Muscle layer of duodenum (tissue), 2 donors: ENCODE measurements around the gene CHRDL1.
"Not testable (repeated sequence)": the region's sequence is repeated elsewhere in the genome, so short reads cannot be mapped to it uniquely, and the experiment has no call there.

Experiments used
- H3K27ac ChIP-seq: one replicate; pipeline ENCODE4 v1.7.0; 2013; ENCODE audit warnings: mild to moderate bottlenecking, low read length
- H3K27me3 ChIP-seq: one replicate; pipeline ENCODE4 v1.7.0; 2013; ENCODE audit warnings: low read depth, mild to moderate bottlenecking, control low read depth, low read length
- H3K36me3 ChIP-seq, 2 donors: one replicate each; pipeline ENCODE4 v1.7.0; 2013; ENCODE audit warnings: low read length in 2 of 2, control low read depth in 1 of 2, mild to moderate bottlenecking in 1 of 2; ENCODE audit not compliant: insufficient read depth in 2 of 2, control insufficient read depth in 1 of 2
- H3K4me1 ChIP-seq, 2 donors: one replicate each; pipeline ENCODE4 v1.7.0; 2013; ENCODE audit warnings: low read length in 2 of 2, mild to moderate bottlenecking in 2 of 2, control low read depth in 1 of 2, moderate library complexity in 1 of 2; ENCODE audit not compliant: insufficient read depth in 2 of 2, control insufficient read depth in 1 of 2
- H3K4me3 ChIP-seq, 2 donors: one replicate each; pipeline ENCODE4 v1.7.0; 2013; ENCODE audit warnings: low read length in 2 of 2, low read depth in 1 of 2, mild to moderate bottlenecking in 1 of 2
- H3K9me3 ChIP-seq, 2 donors: one replicate each; pipeline ENCODE4 v1.7.0; 2013; ENCODE audit warnings: low read length in 2 of 2, control low read depth in 1 of 2, mild to moderate bottlenecking in 1 of 2; ENCODE audit not compliant: control insufficient read depth in 1 of 2
- donor health status: healthy.

CHRDL1 gene, protein sequence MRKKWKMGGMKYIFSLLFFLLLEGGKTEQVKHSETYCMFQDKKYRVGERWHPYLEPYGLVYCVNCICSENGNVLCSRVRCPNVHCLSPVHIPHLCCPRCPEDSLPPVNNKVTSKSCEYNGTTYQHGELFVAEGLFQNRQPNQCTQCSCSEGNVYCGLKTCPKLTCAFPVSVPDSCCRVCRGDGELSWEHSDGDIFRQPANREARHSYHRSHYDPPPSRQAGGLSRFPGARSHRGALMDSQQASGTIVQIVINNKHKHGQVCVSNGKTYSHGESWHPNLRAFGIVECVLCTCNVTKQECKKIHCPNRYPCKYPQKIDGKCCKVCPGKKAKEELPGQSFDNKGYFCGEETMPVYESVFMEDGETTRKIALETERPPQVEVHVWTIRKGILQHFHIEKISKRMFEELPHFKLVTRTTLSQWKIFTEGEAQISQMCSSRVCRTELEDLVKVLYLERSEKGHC

DNA sequence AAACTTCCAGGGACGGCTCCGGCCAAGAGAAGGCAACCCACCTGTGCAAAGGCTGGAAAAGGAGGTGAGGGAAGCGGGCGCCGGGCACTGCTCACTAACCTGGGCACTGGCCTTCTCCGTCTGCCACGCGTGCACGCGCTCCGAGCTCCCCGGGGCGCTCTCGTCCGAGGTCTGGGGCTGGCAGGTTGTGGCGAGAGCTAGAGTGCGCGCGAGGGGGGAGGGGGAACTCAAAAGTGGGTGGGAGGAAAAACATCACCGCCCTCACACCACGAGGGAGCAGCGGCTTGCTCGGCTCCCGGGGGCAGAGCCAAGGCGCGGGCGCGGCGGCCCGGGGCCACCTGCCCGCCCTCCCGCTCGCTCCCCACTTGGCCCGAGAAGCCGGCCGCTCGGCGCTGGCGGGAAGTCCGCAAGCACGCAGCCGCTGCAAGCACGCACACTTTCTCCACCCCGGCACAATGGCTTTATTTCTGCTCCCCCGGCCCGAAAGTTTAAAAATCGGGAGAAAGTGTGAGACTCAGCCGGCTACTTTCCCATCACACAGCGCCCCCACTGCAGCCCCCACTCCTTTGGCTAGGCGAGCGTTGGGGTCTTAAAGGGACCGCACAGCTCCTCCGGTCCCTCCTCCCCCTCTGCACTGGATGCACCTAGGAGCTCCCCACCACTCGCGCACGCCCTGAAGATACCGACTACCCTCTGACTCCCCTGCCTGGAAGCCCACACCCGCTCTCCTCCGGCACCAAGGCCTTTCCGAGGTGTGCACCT, at the start of gene CHRDL1:
Gene CHRDL1, minus strand, starts transcription at position 173 of the 762 bp plus-strand sequence. CDS start 3,636 bp downstream, outside the sequence.
- Histone ChIP-seq H3K4me1 (peaks cover 0 to 7% of the 10 kb centered on the region in 2 donors), H3K27me3 (no peaks in the 10 kb centered on the region), H3K27ac (peak within 1 kb of the TSS; percentile 29), H3K36me3 (no peaks in the 10 kb centered on the region), H3K9me3 (no peaks in the 10 kb centered on the region), H3K4me3 (peak within 1 kb of the TSS; percentile 42 to 60)

DNA sequence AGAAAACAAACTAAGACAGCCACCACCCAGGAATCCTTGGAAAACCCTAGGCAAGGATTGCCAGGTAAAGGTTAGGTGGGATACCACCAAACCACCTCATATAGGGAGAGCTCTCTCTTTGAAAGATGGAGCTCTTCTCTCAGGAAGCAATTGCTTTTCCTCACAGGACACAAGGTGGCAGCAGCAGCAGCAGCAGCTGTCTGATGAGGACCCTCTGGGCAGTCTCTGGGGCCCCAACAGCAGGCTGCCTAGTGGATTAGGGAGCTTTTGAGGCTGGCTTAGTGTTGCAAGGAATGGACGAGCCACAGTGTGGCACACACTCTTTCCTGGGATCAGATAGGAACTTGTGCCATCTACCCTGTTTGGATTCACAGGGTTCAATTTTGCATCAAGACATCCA, 41.4 kb upstream of the CHRDL1 start:
- Histone ChIP-seq H3K27ac (no peak overlapping the region), H3K36me3 (no peaks in the 10 kb centered on the region), H3K4me3 (no peak overlapping the region), H3K27me3 (no peaks in the 10 kb centered on the region), H3K9me3 (no peaks in the 10 kb centered on the region), H3K4me1 (no peaks in the 10 kb centered on the region)

DNA sequence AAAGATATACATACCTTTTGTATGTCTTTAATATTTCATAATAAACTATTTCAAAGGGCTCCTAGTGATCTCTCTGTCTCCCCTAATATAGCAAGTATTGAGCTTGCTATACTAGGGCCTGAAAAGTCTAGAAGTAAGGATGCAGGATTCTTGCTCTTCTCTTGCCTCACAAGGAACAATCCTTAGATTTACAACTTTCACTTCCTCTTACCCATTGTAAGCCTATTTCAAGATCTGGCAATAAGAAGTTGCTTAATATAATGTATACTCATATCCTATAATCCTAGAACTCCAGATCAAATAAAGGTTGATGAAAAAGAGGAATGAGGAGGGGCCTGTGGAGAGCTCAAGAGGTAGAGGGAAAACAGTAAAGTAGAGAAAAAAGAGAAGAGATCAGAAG, 40.8 kb upstream of the CHRDL1 start:
- H3K4me3 ChIP-seq = no peak overlapping the region
- H3K27ac ChIP-seq = no peak overlapping the region
- no peaks in the 10 kb centered on the region for H3K4me1 ChIP-seq
- no peaks in the 10 kb centered on the region for H3K36me3 ChIP-seq
- H3K27me3 ChIP-seq = no peaks in the 10 kb centered on the region
- no peaks in the 10 kb centered on the region for H3K9me3 ChIP-seq

DNA sequence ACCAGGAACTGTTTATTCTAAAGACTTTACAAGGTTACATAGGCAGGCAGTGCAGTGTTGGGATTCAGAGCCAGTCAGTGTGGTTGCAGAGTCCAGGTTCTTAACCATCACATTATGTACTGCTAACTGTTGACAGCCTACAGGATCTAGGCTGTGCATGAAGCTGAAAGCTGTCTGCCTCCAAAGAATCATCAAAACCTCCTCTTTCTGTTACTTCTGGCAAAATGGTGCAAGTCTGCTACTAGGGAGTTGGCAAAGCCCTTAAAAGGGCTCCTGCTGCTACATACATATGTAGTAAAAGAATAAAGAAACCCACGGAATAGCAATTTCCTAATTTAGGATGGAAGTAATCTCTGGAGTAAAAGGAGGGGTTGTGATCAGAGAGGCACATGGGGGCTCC, 40.4 kb upstream of the CHRDL1 start:
- Histone ChIP-seq H3K27ac (no peak overlapping the region), H3K4me3 (no peak overlapping the region), H3K27me3 (no peaks in the 10 kb centered on the region), H3K4me1 (no peaks in the 10 kb centered on the region), H3K9me3 (no peaks in the 10 kb centered on the region), H3K36me3 (no peaks in the 10 kb centered on the region)

DNA sequence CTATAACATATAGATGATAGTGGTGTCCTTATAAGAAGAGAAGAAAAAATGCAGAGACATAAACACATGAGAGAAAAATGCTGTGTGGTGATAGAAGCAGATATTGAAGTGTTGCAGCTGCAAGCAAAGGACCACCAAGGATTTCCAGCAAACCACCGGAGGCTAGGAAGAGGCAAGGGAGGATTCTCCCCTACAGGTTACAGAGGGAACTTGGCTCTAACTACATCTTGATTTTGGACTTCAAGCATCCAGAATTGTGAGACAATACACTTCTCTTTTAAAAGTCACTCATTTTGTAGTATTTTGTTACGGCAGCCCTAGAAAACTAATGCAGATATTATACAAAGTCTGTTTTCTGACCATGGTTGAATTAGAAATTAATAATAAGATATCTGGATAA, 30.4 kb upstream of the CHRDL1 start:
- H3K36me3 ChIP-seq = no peaks in the 10 kb centered on the region
- H3K4me1 ChIP-seq = no peaks in the 10 kb centered on the region
- H3K9me3 ChIP-seq = no peaks in the 10 kb centered on the region
- H3K4me3 ChIP-seq = no peak overlapping the region
- no peaks in the 10 kb centered on the region for H3K27me3 ChIP-seq
- no peak overlapping the region for H3K27ac ChIP-seq

DNA sequence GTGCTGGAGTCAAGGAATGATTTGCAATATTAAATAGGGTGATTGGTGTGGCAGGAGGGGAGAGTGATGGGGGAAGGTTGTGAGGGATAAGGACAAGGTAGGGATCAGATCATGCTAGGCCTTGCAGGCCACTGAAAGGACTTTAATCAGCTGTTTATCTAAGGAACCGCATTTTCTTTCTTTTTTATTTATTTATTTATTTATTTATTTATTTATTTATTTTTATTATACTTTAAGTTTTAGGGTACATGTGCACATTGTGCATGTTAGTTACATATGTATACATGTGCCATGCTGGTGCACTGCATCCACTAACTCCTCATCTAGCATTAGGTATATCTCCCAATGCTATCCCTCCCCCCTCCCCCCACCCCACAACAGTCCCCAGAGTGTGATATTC, 20.9 kb upstream of the CHRDL1 start:
- H3K27me3 ChIP-seq, H3K4me1 ChIP-seq, H3K9me3 ChIP-seq, H3K36me3 ChIP-seq, H3K4me3 ChIP-seq, H3K27ac ChIP-seq: not testable (repeated sequence)

DNA sequence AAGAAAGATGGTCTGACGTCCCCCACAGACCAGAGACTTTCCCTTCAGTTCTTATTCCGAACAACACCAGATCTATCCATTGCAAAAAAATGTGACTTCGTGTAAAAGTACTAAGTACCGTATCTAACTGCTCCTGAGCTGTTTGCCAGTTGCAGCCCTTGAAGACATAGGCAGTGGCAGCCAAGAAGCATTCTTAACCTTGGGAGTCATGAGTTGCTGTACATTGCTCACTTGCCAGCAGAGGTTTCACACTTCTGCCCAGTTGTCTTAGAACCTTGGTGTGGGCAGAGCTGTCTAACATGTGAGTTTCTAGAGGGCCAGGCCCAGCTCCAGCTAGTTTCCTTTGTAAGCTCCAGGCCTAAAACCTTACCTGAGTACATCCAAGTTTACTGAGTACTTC, 10.5 kb upstream of the CHRDL1 start:
- H3K27me3 ChIP-seq = no peaks in the 10 kb centered on the region
- no peaks in the 10 kb centered on the region for H3K4me1 ChIP-seq
- no peaks in the 10 kb centered on the region for H3K36me3 ChIP-seq
- no peak overlapping the region for H3K27ac ChIP-seq
- no peak overlapping the region for H3K4me3 ChIP-seq
- H3K9me3 ChIP-seq = no peaks in the 10 kb centered on the region

DNA sequence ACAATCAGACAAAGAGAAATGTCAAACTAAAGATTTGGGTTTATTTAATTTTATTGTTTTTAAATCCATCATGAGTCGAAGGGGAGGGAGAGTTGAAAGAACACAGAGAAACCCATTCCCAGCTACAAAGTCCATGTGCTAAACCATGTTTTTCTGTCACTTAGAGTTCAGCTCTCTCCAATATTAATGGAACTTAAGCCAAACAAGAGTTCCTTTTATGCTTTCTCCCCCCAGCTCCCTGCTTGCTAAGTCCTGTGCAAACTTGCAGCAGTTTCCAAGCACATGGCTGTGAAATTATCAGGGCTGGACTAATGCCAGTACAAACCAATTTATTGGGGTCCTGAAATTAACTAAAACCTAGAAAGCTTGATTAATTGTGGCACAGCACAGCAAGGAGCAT, 9.7 kb upstream of the CHRDL1 start:
- H3K9me3 ChIP-seq = no peaks in the 10 kb centered on the region
- no peak overlapping the region for H3K4me3 ChIP-seq
- no peaks in the 10 kb centered on the region for H3K4me1 ChIP-seq
- H3K36me3 ChIP-seq = no peaks in the 10 kb centered on the region
- no peaks in the 10 kb centered on the region for H3K27me3 ChIP-seq
- no peak overlapping the region for H3K27ac ChIP-seq

DNA sequence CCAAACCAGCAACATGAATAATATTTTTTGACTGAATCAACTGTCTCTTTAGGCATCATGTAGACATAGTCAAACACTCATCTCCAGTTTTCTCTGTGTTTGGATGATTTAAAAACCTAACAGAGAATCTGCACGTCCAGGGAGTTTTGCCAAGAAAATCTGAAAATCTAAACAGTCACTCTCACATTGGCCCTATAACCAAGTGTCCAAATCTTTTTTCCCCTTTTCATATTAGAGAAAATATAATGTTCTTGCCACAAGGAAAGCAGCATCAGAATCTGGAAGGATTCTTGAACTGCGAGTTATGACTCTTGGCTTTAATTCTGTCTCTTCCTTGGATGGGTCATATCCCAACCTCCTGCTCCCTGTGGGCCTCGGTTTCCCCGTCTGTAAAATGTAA, 8.8 kb upstream of the CHRDL1 start:
- Histone ChIP-seq H3K4me1 (no peaks in the 10 kb centered on the region), H3K4me3 (no peak overlapping the region), H3K27me3 (no peaks in the 10 kb centered on the region), H3K9me3 (no peaks in the 10 kb centered on the region), H3K36me3 (no peaks in the 10 kb centered on the region), H3K27ac (no peak overlapping the region)

DNA sequence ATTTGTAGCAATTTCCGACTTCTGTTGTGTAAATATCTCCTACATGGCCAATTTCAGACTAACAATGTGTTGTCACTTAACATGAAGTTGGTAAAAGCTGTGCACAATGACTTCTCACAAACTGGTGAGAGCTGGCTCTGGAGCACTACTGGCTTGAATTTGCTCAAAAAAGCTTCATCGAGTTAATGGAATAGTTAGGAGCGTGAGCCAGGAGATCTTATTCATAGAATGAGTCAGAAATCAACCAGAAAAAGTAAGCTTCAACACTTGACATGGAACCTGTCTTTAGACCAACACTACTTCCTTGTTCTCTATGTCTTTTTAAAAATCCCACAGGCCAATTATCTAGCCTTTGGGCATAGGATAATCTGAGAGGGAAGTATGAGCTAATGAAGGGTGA, 7.9 kb upstream of the CHRDL1 start:
- H3K4me1 ChIP-seq = no peaks in the 10 kb centered on the region
- H3K27ac ChIP-seq = no peak overlapping the region
- no peaks in the 10 kb centered on the region for H3K27me3 ChIP-seq

DNA sequence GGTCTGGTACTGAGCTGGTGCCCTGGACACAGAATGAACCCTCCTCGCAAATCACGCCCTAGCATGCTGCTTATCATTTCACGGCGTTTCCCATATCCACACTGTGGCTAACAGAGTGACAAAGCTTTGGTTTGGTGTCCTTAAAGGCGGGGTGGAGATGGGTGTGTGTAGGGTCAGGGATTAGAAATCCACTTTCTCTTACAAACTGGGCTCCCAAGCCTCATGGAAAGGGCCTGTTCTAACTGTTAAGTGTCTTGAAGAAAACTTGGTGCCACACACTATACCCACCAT, 735 bp upstream of the CHRDL1 start:
- H3K27me3 ChIP-seq = no peaks in the 10 kb centered on the region
- peak overlapping the region in 1 of 2 donors; percentile 60 for H3K4me3 ChIP-seq
- peaks cover 0 to 5% of the 10 kb centered on the region in 2 donors for H3K4me1 ChIP-seq
- H3K27ac ChIP-seq = no peak overlapping the region
- no peaks in the 10 kb centered on the region for H3K9me3 ChIP-seq
- no peaks in the 10 kb centered on the region for H3K36me3 ChIP-seq

More for the DNA sequence above, 7.9 kb upstream of the CHRDL1 start:
- H3K36me3 ChIP-seq = no peaks in the 10 kb centered on the region
- H3K4me3 ChIP-seq = no peak overlapping the region
- H3K9me3 ChIP-seq = no peaks in the 10 kb centered on the region
